ENCODE data around the gene TRIP4.
A peak's percentile ranks its signal among the peaks of the same experiment; 100 is the strongest.
"Not testable (repeated sequence)": the region's sequence is repeated elsewhere in the genome, so short reads cannot be mapped to it uniquely, and the experiment has no call there.

TRIP4 gene

DNA sequence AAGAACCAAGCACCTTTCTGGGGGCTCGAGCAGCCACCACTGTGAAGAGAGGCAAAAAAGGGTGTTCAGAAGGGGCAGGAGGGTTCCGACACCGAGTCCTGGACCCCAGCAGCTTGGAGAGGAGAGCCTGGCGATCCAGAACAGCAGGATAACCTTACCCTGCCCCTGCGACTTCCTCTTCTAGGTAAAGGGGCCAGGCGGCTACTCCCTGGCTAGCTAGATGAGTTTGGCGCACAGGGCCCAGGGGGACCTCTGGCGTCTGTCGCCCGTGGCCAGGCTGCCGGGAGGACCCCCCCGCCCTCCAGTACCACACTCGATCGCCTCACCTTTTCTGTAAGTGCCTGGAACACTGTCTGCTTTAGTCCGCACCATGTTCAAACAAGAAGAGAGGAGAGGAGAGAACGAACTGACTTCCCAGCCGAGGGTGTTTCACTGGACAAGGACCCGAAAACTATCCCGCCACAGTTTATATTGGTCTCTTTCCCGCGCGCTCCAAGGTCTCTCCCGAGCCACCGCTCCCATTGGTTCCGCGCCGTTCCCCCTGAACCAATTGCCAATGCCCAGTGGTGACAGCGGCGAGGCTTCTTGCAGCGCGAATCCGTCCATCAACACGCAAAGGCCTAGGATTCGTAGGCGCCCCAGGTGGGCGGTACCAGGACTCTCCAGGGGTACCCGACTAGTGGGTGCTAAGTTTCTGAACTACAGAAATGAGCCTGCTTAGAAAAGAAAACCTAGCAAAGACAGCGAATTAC, 6.5 kb upstream of the TRIP4 start, which contains the start of gene PCLAF:
Gene PCLAF, minus strand, starts transcription at position 442 of the 752 bp plus-strand sequence. Its CDS starts 70 bp downstream, at position 372.
- DNase-seq: peak; percentile 97

DNA sequence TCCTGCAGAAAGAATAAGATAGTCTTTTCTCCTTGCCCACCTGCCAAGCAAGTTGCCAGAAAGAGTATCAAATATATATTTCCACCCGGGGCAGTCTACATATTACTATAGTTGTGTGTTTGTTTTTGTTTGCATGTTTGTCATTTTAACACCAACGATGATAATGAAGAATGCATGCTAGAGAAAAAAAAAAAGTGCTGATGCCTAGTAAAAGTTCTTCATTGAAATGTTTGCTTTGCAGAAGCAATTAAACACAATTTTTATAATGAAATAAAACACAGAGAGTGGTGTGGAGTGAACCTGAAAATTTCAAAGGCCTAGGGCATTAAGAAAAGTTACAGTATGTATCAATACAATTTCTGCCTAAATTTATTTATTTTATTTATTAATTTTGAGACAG, 3.9 kb upstream of the TRIP4 start:
- DNase-seq: no peak

DNA sequence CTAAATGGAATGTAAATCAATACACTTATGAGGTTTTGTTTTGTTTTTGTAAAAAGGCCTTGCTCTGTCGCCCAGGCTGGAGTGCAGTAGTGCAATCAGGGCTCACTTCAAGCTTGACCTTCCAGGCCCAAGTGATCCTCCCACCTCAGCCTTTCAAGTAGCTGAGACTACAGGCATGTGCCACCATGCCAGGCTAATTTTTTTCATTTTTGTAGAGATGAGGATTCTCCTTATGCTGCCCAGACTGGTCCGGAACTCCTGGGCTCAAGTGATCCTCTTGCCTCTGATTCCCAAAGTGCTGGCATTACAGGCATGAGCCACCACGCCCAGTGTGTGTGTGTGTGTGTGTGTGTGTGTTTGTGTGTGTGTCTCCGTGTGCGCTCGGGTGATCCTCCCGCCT, 1.3 kb upstream of the TRIP4 start:
- DNase-seq: no peak

DNA sequence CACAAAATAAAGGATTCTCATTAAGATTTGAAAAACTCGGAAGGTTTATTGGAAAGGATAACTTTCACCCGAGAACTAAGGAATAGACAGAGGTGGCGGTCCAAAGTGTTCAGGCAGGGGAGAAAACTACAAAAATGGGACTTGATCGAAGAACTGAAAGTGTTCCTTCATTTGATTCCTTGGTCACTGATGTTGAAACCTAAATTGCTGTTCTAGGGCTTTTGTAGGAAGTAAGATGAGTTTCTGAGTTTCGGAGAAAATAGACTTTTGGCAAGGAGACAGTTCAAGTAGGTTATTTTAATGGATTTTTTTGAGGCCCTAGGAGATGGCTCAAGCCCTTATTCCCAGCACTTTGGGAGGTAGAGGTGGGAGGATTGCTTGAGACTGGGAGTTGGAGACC, 1.4 kb downstream of the TRIP4 start:
- no peak for DNase-seq

DNA sequence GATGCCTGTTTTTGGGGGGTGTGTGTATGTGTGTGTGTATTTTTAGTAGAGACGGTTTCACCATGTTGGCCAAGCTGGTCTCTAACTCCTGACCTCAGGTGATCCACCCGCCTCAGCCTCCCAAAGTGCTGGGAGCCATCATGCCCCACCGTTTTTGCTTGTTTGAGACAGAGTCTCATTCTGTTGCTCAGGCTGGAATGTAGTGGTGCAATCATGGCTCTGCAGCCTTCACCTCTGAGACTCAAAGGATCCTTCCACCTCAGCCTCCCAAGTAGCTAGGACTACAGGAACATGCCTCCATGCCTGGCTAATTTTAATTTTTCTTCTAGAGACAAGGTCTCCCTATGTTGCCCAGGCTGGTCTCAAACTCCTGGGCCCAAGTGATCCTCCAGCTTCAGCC, 4.8 kb downstream of the TRIP4 start:
- DNase-seq: not testable (repeated sequence)

DNA sequence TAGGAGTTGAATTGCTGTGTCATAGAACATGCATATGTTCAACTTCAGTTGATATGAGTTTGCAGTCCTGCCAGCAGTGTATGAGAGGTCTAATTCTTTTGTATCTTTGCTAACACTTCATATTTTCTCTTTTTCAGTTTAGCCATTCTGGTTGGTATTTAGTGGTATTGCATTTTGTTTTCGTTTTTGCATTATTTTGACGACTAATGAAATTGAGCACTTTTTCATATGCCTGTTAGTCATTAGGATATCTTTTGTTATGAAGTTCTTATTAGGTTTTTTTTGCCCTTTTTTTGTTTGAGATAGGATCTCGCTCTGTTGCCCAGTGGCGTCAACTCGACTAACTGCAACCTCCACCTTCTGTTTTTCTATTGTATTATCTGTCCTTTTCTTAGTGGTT, 9.2 kb downstream of the TRIP4 start:
- DNase-seq: no peak

DNA sequence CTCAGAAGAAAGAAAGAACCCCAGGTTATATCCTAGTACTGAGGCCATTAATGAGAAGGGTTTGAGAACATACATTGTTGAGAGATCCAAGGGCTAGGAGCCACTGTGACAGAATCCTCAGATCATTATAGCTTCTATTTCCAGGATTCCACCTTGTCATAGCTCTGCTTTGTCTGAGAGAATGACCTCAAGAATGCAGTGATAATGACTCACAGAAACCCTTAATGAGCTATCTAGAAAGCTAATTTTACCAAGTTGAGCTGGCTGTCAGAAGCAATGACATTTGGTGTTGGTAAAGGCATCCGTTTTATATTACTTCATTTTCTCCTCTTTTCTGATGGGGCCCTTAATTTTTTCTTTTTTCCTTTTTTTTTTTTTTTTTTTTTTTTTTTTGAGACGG, 10.9 kb downstream of the TRIP4 start:
- DNase-seq: peak; percentile 64

DNA sequence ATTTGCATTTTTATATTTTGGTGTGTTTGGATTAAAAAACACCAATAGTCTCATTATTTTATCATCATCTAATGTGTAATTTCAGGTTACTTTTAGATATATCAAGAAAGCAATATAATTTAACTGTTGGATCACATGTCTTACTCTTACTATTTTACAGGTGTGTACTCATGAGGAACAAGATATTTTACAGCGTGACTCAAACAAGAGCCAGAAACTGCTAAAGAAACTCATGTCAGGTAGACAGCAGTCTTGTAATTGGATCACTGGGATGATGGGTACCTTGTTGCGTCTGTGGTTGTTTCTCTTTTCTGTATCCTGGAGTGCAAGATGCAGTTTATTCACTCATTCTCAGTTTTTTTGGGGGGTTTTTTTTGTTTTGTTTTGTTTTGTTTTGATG, 12.9 kb downstream of the TRIP4 start:
- DNase-seq: no peak

DNA sequence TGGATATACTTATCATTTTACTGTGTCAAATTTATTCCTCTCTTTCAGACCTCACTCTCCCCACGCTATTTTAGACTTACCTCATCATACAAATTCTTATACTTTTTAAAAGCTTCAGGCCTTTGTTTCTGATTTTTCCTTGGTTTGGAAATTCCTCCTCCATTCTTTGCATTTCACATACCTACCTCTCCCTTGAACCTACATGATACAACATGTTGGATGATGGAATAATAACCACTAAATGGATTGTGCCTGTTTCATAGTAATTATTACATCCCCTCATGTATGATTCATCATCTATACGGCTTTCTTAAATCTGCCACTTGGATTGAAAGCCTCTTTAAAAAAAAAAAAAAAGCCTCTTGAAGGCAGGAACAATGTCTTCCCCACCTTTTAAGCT, 24.6 kb downstream of the TRIP4 start:
- DNase-seq: no peak

DNA sequence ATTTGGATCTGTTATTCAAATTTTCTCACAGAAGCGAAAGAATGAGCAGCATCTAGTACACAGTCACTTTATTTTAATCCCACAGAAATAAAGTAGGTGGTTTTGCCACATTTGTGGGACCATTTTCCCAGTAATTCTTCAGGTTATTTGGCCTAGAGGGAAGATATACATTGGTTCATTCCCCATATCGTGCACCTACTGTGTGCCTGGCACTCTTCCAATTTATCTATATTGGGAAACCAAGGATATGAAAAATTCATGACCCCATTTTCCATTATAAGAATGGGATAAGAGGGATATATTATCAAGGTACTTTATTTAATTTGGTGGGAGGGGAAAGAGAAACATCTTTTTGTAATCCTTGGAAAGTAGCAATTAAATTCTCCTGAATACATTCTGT, 35.1 kb downstream of the TRIP4 start:
- DNase-seq: no peak

DNA sequence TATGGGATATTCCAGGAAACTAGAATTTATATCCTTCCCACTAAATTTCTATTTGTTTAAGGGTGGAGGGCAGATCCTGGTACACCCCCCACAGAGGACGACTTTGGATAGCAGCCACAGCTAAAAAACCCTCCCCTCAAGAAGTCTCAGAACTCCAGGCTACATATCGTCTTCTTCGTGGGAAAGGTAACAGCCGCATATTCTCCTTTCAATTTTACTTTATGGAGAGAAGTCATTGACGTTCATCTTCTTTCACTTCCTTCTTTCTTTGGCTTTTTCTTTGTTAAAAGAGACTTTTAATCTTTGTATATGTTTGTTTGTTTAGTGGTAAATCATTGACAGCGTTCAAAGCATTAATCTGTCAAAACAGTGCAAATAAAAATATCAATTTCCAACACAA, 36.3 kb downstream of the TRIP4 start:
- no peak for DNase-seq

DNA sequence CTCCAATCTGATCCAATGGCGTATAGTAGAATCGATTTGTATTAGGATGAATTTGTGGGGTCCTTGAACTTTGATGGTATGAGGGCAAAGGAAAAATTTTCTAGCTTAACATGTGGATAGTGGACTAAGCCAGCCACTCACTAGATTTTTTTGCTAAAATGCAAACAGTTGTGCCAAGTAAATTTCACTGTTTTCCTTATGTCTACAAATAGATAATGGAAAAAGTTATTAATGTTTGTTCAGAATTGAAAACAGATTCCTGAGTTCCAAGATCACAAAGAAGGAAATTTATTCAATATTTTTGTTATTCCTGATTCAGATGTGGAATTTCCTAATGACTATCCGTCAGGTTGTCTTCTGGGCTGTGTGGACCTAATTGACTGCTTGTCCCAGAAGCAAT, 37.6 kb downstream of the TRIP4 start:
- no peak for DNase-seq

DNA sequence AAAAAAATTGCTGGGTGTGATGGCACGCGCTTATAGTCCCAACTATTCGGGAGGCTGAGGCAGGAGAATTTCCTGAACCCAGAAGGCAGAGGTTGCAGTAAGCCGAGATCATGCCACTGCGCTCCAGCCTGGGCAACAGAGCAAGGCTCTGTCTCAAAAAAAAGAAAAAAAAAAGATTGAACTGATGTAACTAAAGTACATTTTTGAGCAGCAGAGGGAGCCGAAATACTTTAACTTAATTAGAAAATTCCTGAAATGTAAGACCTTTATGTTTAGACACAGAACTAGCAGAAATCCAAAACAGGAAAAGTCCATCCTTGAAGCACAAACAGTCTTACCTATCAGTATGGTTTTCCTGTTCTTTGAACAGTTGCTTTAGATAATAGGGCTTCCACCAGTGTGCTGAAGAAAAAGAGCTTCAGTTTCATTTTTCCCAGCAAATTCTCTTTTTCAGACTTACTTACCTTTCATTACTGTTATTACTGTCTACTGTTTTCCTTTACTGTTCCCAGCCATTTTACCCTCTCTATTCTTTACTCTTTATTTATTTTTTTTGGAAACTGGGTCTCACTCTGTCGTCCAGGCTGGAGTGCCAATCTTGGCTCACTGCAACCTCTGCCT, 39.3 kb downstream of the TRIP4 start:
- peak; percentile 47 for DNase-seq

DNA sequence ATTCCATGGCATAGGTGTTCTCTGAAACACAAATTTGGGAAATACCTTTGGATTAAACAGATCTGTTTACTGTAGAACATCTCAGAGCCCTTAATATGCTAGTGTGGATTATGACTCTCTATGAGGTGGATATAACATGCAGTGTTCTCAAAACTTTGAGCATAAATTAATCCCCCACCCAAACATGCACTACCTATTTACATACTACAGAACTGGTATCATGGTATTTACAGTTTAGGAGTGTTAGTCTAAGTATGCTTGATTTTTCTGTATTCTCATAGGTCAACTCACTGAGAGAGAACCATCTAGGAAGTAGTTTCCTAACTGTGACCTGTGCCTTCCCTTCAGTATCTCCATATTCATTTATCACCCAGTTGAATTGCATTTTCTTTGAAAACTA, 41.8 kb downstream of the TRIP4 start:
- DNase-seq: no peak

DNA sequence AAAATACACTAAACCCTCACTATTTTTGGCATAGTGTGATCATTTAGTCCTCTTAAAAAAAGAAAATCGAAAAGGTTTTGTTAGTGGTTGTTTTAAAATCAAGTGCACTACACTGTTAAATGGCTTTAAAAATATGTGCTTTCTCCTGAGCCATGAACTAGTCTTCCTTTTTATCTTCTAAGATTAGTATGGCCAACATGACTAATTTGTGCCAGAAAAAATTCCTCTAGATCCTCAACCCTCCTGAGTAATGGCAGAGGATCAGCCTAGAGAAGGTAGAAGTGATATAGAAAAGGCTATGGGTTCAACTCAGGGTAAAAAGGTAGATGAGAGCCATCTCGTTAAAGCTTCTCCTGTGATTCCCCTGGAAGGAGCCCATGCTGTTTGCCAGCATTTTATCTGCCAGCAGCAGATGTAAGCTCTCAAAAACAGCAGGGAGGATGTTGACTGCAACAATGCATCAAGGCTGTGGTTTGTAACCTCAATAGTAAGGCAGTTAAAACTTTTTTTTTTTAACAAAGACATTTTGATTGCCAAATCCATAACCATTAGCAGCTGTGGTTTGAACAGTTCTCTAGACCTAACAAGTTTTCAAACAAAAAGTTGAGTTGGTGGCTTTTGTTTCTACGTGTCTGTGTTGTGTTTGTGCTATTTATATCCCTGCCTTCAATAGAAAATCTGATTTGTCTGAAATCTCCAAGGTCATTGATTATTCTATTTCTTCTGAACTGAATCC, 42.5 kb downstream of the TRIP4 start:
- DNase-seq: peak; percentile 91

DNA sequence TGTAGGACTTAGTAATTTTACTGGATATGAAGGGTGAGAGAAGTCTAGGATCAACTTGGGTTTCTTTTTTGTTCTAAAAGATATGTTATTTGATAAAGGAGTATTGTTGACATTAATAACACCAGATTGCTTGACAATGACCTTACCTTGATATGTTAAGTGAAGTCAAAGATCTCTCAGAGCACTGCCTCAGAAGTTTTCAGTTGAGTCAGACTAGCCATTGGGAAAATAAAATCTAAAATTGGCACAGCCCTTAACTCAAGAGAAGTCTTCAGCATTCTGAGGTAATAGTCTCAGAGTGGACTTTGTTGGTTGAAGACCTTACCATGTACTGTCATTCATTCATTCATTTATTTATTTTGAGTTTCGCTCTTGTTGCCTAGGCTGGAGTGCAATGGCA, 50.3 kb downstream of the TRIP4 start:
- DNase-seq: no peak

DNA sequence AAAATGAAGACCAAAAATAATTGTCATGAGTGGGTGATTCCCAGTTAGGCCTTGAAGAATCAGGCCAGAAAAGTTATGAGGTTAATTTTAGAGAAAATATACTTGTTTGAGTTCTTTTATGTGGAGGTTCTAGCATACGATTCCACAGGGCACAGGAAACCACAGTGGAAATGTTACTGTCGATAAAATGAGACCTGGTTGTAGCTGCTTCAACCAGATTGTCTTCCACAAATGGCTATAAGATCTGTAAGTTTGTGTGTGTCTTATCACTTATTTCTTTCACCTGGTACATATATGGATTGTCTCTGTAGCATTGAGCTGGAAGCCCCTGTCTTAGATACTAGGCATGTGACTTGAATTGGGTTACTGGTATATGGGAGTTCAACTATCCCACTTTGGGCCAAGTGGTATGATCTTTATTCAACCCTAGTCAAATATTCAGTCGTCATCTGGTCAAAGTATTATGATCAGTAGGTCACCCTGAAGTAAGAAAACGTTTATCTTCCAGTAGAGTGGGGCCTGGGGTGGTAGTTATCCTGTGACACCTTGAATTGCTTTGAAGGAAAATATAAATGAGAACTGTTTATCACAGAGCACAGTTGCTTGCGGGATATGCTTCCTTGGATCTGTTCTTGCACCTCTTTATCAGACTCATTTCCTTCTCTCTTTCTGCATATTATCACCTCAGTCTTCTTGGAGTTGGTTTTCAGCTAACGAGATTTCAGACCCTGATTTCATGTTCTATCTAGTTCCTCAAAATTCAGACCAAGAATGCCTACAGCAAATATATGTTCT, 51.2 kb downstream of the TRIP4 start:
- DNase-seq: no peak

DNA sequence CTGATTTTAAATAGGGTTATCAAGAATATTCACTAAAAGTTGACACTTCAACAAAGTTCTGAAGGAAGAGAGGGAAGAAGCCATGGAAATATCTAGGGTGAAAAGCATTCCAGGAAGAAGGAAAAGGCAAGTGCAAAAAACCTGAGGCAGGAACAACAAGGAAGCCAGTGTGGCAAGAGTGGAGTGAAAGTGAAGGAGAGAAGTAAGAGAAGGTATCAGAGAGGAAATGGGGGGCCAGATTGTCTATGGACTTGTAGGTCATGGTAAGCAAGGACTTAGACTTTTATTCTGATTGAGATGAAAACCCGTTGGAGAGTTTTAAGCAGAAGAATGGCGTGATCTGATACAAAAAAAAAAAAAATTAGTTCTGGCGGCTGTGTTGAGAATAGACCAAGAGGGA, 54.2 kb downstream of the TRIP4 start:
- no peak for DNase-seq

DNA sequence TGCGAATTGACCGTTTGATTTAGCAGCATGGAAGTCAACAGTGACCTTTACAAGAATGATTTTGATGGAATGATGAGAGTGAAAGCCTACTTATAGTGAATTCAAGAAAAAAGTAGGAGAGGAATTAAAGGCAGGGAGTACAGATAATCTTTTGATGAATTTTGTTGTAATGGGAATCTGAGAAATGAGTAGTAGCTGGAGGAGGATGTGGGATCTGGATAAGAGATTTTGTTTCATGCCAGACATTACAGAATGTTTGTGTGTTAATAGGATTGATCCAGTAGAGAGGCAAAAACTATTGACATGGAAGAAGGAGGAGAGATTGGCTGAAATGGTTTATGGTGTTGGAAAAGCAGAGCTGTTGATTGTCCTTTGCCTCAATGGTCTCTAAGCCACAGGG, 55.4 kb downstream of the TRIP4 start:
- DNase-seq: no peak

DNA sequence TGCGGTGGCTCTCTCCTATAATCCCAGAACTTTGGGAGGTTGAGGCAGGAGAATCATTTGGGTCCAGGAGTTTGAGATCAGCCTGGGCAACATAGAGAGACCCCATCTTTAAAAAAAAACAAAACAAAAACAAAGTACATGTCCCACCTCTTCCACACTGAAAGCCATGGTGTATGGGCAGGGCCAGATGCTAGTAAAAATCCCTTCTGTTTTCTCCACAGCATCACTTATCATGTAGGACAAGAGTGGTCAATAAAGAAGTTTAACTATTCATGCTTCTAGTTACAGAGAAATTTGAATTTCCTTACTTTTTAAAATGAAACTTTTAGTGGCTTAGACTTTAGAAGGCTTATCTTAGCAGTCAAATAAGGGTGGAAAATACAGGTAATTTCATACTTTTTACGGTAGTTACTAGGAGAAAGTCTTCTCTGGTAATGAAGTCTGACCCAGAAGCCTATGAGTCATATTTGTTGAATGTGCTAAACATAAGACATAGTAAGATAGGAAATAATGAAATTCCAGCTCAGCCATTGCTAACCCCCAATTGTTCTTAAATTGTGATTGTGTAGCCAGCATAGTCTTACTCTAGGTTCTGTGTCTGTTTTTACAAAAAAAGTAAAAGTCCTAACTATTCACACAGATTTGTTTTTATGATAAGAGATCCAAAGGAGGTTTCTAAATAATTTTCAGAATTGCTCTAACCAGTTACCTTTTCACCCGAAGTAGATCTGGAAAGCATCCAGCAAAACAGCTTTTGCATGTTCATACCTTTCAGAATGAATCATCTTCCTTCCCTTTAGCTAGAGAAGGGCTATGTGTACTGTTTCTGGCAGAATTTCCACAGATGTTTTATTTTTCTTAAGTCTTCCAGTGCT, 56.3 kb downstream of the TRIP4 start:
- peak; percentile 90 for DNase-seq

DNA sequence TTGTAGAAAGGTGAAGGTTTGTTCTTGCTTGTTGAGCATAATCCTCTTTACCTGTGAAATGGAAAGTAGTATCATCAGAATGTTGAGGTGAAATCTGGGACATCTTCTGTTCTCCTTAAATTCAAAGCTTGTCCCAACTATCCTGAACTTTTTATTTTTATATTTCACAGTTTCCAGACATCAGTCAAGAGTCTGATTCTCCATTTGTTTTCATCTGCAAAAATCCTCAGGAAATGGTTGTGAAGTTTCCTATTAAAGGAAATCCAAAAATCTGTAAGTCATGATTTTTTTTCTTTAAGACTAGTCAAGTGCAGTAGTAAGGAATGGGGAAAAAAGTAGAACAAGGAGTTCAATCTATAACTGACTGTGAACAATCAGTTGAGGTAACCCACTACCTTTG, 57.2 kb downstream of the TRIP4 start:
- DNase-seq: no peak
